ENCODE results near the gene PLEKHA4. TPM values are rescaled to one million over a fixed set of nuclear protein-coding genes. Genes with fewer than 3 reads are reported as not detected.
A peak's percentile ranks its signal among the peaks of the same experiment; 100 is the strongest.
"Not testable (repeated sequence)": the region's sequence is repeated elsewhere in the genome, so short reads cannot be mapped to it uniquely, and the experiment has no call there.

Gene PLEKHA4
- 10 to 100 TPM in 3 of 4 donors, 1 to 10 TPM in 1; 7.3 to 18.7 (median 14.9) TPM for total RNA-seq

DNA sequence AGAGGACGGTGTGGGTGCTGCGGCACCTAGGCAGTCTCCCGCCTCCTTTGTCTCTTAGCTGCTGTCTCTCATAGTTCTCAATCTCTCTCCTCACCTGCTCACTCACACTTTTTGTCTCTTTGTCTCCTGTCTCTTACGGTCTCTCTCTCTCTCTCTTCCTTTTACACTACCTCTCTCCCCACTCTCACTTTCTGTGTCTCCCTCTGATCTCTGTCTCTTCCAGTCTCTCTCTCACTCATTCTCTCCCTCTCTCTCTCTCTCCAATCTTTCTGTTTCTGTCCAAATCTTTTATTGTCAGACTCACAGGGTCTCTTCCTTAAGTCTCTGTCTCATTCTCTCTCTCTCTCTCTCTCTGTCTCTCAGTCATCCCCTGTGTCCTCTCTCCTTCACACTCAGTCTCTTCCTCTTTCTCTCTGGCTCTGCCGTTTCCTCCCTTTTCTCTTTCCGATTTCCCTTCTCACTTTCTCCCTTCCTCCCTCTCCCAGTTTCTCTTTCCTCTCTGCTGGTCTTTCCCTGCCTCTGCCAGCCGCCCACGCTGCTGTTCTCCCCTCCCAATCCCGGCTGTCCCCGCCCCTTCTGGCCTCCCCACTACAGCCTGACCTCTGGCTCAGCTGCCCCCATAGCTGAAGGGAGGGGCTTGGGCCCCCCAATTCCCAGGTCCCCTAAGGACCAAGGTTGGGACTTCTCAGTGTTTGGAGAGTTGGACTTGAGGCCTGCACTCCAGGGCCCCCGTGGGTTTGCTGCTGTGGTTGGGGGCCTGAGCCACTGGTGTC, at the start of gene PLEKHA4:
TSS of gene PLEKHA4 (minus strand) at position 504 of the 773 bp plus-strand sequence. CDS start 997 bp downstream, outside the sequence.
- DNase-seq (ENCODE audit: low spot score) (no peak), ATAC-seq (ENCODE audit: low FRiP score) (peak; percentile 48)
- no peak for TF ChIP-seq CTCF (IDR thresholded peaks at IDR 0.05)

DNA sequence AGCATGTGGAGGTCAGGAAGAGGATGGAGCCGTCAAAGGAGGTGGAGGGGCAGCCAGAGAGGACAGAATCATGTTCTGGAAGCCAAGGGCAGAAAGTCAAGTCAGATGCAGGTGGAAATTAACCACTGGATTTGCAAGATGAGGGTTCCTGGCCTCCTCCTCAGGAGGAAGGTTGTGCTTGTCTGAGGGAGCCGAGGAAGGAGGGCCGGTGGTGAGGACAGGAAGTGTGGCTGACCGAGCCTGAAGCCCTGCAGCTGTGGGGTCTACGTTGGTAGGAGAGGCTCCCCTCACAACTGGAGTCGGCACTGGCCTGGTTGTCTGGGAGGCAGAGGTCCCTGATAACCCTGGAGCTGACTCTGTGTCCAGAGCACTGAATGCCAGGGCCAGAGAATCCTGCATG, 49.7 kb upstream of the PLEKHA4 start:
- no peak for ATAC-seq (ENCODE audit: low FRiP score)

DNA sequence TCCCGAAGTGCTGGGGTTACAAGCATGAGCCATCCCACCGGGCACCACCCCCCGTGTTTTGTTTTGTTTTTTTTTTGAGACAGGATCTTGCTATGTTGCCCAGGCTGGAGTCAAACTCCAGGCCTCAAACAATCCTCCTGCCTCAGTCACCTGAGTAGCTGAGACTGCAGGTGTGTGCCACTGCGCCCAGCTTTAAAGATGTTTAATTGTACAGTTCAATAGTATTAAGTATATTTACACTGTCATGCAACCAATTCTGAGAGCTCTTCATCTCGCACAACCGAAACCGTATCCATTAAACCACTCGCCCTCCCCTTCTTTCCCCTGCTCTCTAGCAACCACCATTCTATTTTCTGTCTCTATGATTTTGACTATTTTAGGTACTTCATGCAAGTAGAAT, 47.3 kb upstream of the PLEKHA4 start:
- DNase-seq (ENCODE audit: low spot score) (no peak), ATAC-seq (ENCODE audit: low FRiP score) (no peak)
- no peak for TF ChIP-seq CTCF (IDR thresholded peaks at IDR 0.05)

More for the DNA sequence above, 49.7 kb upstream of the PLEKHA4 start:
- no peak for TF ChIP-seq CTCF (IDR thresholded peaks at IDR 0.05)
- no peak for DNase-seq (ENCODE audit: low spot score)

- ATAC-seq (ENCODE audit: low FRiP score) = no peak
Observed at GRCh38 chr19:48914181-48914580, 45.8 kb upstream of the PLEKHA4 start.

GRCh38 chr19:48913114-48913889, 44.9 kb upstream of the PLEKHA4 start:
- DNase-seq (ENCODE audit: low spot score) (no peak), ATAC-seq (ENCODE audit: low FRiP score) (no peak)
- no peak for TF ChIP-seq CTCF (IDR thresholded peaks at IDR 0.05)

More at GRCh38 chr19:48914181-48914580, 45.8 kb upstream of the PLEKHA4 start:
- DNase-seq (ENCODE audit: low spot score) = no peak
- no peak for TF ChIP-seq CTCF (IDR thresholded peaks at IDR 0.05)

GRCh38 chr19:48910803-48911202, 42.4 kb upstream of the PLEKHA4 start:
- DNase-seq (ENCODE audit: low spot score) (no peak), ATAC-seq (ENCODE audit: low FRiP score) (no peak)
- TF ChIP-seq CTCF (IDR thresholded peaks at IDR 0.05) = no peak

DNA sequence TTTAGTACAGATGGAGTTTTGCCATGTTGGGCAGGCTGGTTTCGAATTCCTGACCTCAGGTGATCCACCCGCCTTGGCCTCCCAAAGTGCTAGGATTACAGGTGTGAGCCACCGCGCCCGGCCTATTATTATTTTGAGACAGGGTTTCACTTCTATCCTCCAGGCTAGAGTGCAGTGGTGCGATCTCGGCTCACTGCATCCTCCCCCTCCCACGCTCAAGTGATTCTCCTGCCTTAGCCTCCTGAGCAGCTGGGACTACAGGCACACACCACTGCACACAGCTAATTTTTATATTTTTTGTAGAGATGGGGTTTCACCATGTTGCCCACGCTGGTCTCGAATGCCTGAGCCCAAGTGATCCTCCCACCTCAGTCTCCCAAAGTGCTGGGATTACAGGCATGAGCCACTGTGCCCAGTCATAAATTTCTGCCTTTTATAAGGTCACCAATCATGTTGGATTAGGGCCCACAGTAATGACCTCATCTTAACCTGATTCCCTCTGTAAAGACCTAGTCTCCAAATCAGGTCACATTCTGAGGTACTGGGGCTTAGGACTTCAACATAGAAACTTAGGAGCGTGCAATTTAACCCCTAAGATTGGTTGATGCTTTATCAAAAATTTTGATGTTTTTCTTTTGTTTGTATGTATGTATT, 41.1 kb upstream of the PLEKHA4 start:
- not testable (repeated sequence) for DNase-seq (ENCODE audit: low spot score); ATAC-seq (ENCODE audit: low FRiP score)
